SK-N-SH treated with all-trans-retinoic acid at 6 μM for 48 hours (cell line): Measurements from ENCODE around the gene KRTAP12-3.
"Not testable (repeated sequence)": the region's sequence is repeated elsewhere in the genome, so short reads cannot be mapped to it uniquely, and the experiment has no call there.

Source experiments
- ATAC-seq: fragments of 200-7000 bp; cut with Tn5 transposase; 3 replicates; pipeline ENCODE4 v1.9.1; 2020; ENCODE audit warnings: mild to moderate bottlenecking, moderate library complexity
- ARNTL ChIP-seq: fragments of 450-650 bp; formaldehyde crosslinking; IDR thresholded peaks from 2 replicates; pipeline ENCODE4 v1.5.0; 2020; ENCODE audit warnings: low read depth, mild to moderate bottlenecking, moderate library complexity, borderline replicate concordance
- BACH2 ChIP-seq: fragments of 250-450 bp; sonication (Bioruptor Pico); IDR thresholded peaks from 2 replicates; pipeline ENCODE4 v1.9.0; 2021; ENCODE audit warnings: mild to moderate bottlenecking, borderline replicate concordance
- CSDC2 ChIP-seq: fragments of 250-450 bp; sonication (Bioruptor Pico); IDR thresholded peaks from 2 replicates; pipeline ENCODE4 v1.5.0; 2020; ENCODE audit warnings: mild to moderate bottlenecking, moderate library complexity
- ESRRG ChIP-seq: fragments of 250-450 bp; sonication (Bioruptor Pico); IDR thresholded peaks from 2 replicates; pipeline ENCODE4 v1.6.1; 2021; ENCODE audit warnings: mild to moderate bottlenecking
- GLIS3 ChIP-seq: fragments of 250-450 bp; sonication (Bioruptor Pico); IDR thresholded peaks from 2 replicates; pipeline ENCODE4 v1.5.0; 2020; ENCODE audit warnings: mild to moderate bottlenecking, moderate library complexity
- ISL1 ChIP-seq: fragments of 250-450 bp; sonication (Bioruptor Pico); IDR thresholded peaks from 2 replicates; pipeline ENCODE4 v2.1.2; 2022; ENCODE audit warnings: mild to moderate bottlenecking, moderate library complexity
- PATZ1 ChIP-seq: fragments of 250-450 bp; sonication (Bioruptor Pico); IDR thresholded peaks from 2 replicates; pipeline ENCODE4 v1.8.0; 2020; ENCODE audit warnings: mild to moderate bottlenecking, moderate library complexity, borderline replicate concordance
- PPARA ChIP-seq: fragments of 250-450 bp; sonication (Bioruptor Pico); IDR thresholded peaks from 2 replicates; pipeline ENCODE4 v1.5.0; 2020; ENCODE audit warnings: mild to moderate bottlenecking, borderline replicate concordance
- RARB ChIP-seq: fragments of 250-450 bp; sonication (Bioruptor Pico); IDR thresholded peaks from 2 replicates; pipeline ENCODE4 v1.8.0; 2021; ENCODE audit warnings: mild to moderate bottlenecking, moderate library complexity
- SNAI2 ChIP-seq: fragments of 250-450 bp; sonication (Bioruptor Pico); IDR thresholded peaks from 2 replicates; pipeline ENCODE4 v1.5.0; 2020; ENCODE audit warnings: mild to moderate bottlenecking, moderate library complexity
- TCF4 ChIP-seq: fragments of 250-450 bp; sonication (Bioruptor Pico); IDR thresholded peaks from 2 replicates; pipeline ENCODE4 v1.8.0; 2021; ENCODE audit warnings: mild to moderate bottlenecking, moderate library complexity, borderline replicate concordance
- TOX ChIP-seq: fragments of 250-450 bp; sonication (Bioruptor Pico); IDR thresholded peaks from 2 replicates; pipeline ENCODE4 v1.8.0; 2021; ENCODE audit warnings: mild to moderate bottlenecking, moderate library complexity, borderline replicate concordance
- TSHZ2 ChIP-seq: fragments of 250-450 bp; sonication (Bioruptor Pico); IDR thresholded peaks from 2 replicates; pipeline ENCODE4 v1.5.0; 2020; ENCODE audit warnings: mild to moderate bottlenecking, moderate library complexity
- ZC3H10 ChIP-seq: fragments of 250-450 bp; sonication (Bioruptor Pico); IDR thresholded peaks from 2 replicates; pipeline ENCODE4 v1.5.1; 2021; ENCODE audit warnings: mild to moderate bottlenecking, moderate library complexity
- ZFP3 ChIP-seq: fragments of 250-450 bp; sonication (Bioruptor Pico); IDR thresholded peaks from 2 replicates; pipeline ENCODE4 v1.5.0; 2020; ENCODE audit warnings: mild to moderate bottlenecking, moderate library complexity
- ZFP30 ChIP-seq: fragments of 450-650 bp; formaldehyde crosslinking; IDR thresholded peaks from 2 replicates; pipeline ENCODE4 v1.5.0; 2022; ENCODE audit warnings: mild to moderate bottlenecking, moderate library complexity
- ZNF565 ChIP-seq: fragments of 450-650 bp; formaldehyde crosslinking; conservative IDR thresholded peaks from 2 replicates; pipeline ENCODE4 v1.5.0; 2020; ENCODE audit warnings: low read depth, mild to moderate bottlenecking, moderate library complexity
- ZNF70 ChIP-seq: fragments of 450-650 bp; formaldehyde crosslinking; IDR thresholded peaks from 2 replicates; pipeline ENCODE4 v1.5.0; 2020; ENCODE audit warnings: mild to moderate bottlenecking, moderate library complexity
- ZNF8 ChIP-seq: fragments of 450-650 bp; formaldehyde crosslinking; IDR thresholded peaks from 2 replicates; pipeline ENCODE4 v1.5.0; 2020; ENCODE audit warnings: mild to moderate bottlenecking, moderate library complexity
- TF ChIP-seq, protein P1 (sequence below): fragments of 250-450 bp; sonication (Bioruptor Pico); IDR thresholded peaks from 2 replicates; pipeline ENCODE4 v1.8.0; 2021; ENCODE audit warnings: low read depth, mild to moderate bottlenecking, moderate library complexity, borderline replicate concordance
- TF ChIP-seq, protein P2 (sequence below): fragments of 250-450 bp; sonication (Bioruptor Pico); IDR thresholded peaks from 2 replicates; pipeline ENCODE4 v1.5.1; 2021; ENCODE audit warnings: mild to moderate bottlenecking, moderate library complexity
- TF ChIP-seq, protein P3 (sequence below): fragments of 250-450 bp; sonication (Bioruptor Pico); IDR thresholded peaks from 2 replicates; pipeline ENCODE4 v1.5.1; 2020; ENCODE audit warnings: low read depth, mild to moderate bottlenecking, moderate library complexity

Gene KRTAP12-3

DNA sequence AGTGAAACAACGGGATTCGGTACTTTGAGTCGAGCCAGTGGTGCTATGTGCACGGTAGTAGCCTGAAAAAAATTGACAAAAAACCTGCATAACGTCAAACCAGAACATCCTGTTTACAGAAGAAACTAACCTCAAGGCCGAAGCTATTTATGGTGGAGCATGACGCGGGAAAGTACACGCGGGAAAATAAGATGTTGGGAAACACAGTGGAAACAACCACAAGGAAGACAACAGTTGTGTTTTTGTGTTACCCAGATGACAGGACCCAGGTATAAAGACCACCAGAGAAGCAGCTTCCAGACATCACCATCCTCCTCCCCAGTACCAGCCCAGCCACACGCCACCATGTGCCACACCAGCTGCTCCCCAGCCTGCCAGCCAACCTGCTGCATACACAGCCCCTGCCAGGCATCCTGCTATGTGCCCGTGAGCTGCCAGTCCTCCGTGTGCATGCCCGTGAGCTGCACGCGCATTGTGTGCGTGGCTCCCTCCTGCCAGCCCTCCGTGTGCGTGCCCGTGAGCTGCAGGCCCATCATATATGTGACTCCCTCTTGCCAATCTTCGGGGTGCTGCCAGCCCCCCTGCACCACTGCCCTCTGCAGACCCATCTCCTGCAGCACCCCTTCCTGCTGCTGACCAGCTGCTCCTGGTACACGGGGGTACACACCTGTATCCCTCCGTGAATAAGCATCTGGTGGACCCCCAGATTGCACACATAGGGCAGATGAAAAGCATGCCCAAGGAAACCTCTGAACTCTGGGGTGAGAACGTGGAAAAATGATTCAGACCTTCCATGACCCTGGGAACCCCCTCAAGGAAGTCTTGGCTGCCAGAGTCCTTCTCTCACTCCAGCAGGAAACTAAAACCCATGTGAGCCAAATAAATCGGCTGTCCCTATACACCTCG lies at the start of gene KRTAP12-3:
TSS of gene KRTAP12-3 (plus strand) at position 298 of the 906 bp plus-strand sequence. CDS start at position 346, 48 bp downstream.
- no peak for TF ChIP-seq ZNF565
- no peak for TF ChIP-seq ZNF8 (CRISPR knock-in tag)
- no peak for ATAC-seq

GRCh38 chr21:44609193-44609592 lies 48.5 kb upstream of the KRTAP12-3 start:
- TF ChIP-seq, protein P1, sequence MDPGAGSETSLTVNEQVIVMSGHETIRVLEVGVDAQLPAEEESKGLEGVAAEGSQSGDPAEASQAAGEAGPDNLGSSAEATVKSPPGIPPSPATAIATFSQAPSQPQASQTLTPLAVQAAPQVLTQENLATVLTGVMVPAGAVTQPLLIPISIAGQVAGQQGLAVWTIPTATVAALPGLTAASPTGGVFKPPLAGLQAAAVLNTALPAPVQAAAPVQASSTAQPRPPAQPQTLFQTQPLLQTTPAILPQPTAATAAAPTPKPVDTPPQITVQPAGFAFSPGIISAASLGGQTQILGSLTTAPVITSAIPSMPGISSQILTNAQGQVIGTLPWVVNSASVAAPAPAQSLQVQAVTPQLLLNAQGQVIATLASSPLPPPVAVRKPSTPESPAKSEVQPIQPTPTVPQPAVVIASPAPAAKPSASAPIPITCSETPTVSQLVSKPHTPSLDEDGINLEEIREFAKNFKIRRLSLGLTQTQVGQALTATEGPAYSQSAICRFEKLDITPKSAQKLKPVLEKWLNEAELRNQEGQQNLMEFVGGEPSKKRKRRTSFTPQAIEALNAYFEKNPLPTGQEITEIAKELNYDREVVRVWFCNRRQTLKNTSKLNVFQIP (CRISPR knock-in tag): no peak
- TF ChIP-seq ZNF565: no peak
- TF ChIP-seq SNAI2 (CRISPR knock-in tag): no peak
- no peak for TF ChIP-seq ZFP3 (CRISPR knock-in tag)
- TF ChIP-seq BACH2: no peak
- TF ChIP-seq ARNTL (CRISPR knock-in tag): no peak
- no peak for TF ChIP-seq ZNF8 (CRISPR knock-in tag)
- TF ChIP-seq ISL1 (CRISPR knock-in tag): no peak
- TF ChIP-seq TSHZ2 (CRISPR knock-in tag): no peak
- no peak for TF ChIP-seq ZFP30
- TF ChIP-seq RARB: no peak
- TF ChIP-seq ZC3H10 (CRISPR knock-in tag): no peak
- TF ChIP-seq TOX: no peak
- TF ChIP-seq CSDC2 (CRISPR knock-in tag): no peak
- no peak for TF ChIP-seq ZNF70 (CRISPR knock-in tag)
- no peak for TF ChIP-seq PPARA
- no peak for TF ChIP-seq ESRRG (CRISPR knock-in tag)
- ATAC-seq: no peak

- not testable (repeated sequence) for ATAC-seq
Observed at GRCh38 chr21:44610157-44610843, 47.4 kb upstream of the KRTAP12-3 start.

GRCh38 chr21:44611551-44611950 lies 46.2 kb upstream of the KRTAP12-3 start:
- no peak for ATAC-seq
- TF ChIP-seq ZFP3 (CRISPR knock-in tag): no peak
- TF ChIP-seq TCF4: no peak
- TF ChIP-seq ESRRG (CRISPR knock-in tag): no peak
- TF ChIP-seq TOX: no peak
- no peak for TF ChIP-seq ZFP30
- TF ChIP-seq, protein P1 (CRISPR knock-in tag): no peak
- TF ChIP-seq ZNF70 (CRISPR knock-in tag): no peak
- TF ChIP-seq SNAI2 (CRISPR knock-in tag): no peak
- no peak for TF ChIP-seq ZC3H10 (CRISPR knock-in tag)
- no peak for TF ChIP-seq BACH2
- no peak for TF ChIP-seq CSDC2 (CRISPR knock-in tag)
- TF ChIP-seq RARB: no peak
- TF ChIP-seq ZNF8 (CRISPR knock-in tag): no peak
- TF ChIP-seq PATZ1: no peak
- TF ChIP-seq, protein P2, sequence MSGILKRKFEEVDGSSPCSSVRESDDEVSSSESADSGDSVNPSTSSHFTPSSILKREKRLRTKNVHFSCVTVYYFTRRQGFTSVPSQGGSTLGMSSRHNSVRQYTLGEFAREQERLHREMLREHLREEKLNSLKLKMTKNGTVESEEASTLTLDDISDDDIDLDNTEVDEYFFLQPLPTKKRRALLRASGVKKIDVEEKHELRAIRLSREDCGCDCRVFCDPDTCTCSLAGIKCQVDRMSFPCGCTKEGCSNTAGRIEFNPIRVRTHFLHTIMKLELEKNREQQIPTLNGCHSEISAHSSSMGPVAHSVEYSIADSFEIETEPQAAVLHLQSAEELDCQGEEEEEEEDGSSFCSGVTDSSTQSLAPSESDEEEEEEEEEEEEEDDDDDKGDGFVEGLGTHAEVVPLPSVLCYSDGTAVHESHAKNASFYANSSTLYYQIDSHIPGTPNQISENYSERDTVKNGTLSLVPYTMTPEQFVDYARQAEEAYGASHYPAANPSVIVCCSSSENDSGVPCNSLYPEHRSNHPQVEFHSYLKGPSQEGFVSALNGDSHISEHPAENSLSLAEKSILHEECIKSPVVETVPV (CRISPR knock-in tag): no peak
- TF ChIP-seq GLIS3 (CRISPR knock-in tag): no peak
- TF ChIP-seq, protein P3, sequence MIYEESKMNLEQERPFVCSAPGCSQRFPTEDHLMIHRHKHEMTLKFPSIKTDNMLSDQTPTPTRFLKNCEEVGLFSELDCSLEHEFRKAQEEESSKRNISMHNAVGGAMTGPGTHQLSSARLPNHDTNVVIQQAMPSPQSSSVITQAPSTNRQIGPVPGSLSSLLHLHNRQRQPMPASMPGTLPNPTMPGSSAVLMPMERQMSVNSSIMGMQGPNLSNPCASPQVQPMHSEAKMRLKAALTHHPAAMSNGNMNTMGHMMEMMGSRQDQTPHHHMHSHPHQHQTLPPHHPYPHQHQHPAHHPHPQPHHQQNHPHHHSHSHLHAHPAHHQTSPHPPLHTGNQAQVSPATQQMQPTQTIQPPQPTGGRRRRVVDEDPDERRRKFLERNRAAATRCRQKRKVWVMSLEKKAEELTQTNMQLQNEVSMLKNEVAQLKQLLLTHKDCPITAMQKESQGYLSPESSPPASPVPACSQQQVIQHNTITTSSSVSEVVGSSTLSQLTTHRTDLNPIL (CRISPR knock-in tag): no peak
- no peak for TF ChIP-seq ISL1 (CRISPR knock-in tag)
